Activated T-cell treated with anti-CD3 and anti-CD28 coated beads for 4 hours (primary cell): ENCODE results near the gene SLC13A3.

Source experiments
- DNase-seq: peaks from one replicate; pipeline ENCODE4 v3.0.0-alpha.2; 2020

The SLC13A3 gene

DNA sequence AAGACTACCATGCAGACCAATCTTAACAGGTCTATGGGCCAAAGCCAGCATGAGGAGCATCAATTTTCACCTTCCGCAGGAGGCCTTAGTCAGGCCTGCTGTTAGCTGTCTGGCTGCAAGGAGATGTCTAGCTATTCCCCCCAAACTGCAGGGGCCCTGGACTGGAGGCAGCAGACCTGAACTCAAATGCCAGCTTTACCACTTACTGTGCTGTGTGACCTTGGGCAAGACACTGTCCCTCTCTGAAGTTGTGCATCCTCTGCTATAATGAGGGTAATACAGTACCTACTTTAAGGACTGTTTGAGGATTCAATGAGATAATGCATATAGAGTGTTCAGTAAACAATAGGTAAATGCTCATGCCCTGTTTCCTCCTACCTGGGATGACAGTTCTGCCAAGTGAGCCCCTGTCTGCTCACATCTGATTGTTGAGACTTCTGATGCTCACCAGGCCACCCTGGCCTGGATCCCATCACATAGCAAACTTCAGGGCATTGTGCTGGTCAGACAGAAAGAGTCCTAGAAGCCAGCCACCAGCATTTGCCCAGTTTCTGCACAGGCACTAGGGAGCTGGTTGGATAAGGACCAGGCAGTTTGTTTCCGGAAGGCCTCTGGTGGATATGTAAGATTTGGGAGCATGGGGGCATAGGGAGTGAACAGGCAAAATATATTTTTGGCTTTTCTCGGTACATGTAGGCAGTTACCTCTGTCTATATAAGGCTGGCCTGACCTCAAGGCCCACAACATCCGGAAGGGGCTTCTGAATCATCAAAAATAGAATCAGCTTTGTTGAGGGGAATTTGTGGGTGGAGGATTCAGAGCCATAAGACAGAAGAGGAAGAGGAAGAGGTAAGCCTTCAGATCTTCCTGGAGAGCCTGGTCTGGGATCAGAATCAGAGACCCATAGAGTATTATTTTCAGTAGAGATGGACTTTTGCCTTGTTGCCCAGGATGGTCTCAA is 98.5 kb downstream of the SLC13A3 start:
- peak; percentile 8 for DNase-seq

DNA sequence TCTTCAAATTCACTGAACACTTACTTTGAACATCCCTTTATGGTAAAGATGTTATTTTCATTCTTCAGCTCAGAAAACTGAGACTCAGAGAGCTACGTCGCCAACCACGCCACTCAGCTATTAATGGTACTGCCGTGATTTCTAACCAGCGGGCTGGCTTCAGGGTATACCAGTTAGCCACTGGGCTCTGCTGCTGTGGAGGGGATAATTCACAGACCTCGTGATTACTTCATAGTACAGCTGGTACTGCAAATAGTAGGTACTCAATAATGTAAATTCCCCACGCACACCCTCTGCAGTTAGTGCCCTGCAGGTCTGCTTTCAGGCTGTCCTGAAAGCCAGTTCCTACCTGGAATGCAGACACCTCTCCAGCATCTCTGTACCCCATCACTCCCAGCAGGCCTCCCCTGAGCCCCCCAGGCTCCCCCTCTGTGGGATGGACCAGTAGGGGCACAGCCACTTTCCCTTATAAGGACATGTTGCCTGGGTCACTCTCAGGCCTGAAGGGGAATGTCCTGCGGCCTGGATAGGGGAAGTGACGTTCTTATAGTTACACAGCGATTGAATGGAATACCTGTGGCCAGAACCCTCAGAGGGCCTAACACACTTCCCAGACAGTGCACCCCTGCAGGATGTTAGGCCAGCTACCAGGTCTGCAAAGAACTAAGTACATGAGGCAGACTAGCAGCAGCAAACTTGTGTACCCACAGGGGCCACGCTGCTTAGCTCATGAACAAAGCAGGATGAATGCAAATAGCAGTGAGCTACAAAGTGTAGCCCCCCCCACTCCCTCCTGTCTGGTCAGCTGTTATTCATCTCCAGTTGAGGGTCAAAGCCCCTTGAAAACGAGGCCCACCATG is 99.5 kb downstream of the SLC13A3 start:
- DNase-seq = no peak

- no peak for DNase-seq
Measured at GRCh38 chr20:46550461-46550860, 100.8 kb downstream of the SLC13A3 start, which contains the start of gene OCSTAMP. TSS of gene OCSTAMP (minus strand) at chr20:46550654. CDS start at chr20:46550560, 94 bp downstream.

DNA sequence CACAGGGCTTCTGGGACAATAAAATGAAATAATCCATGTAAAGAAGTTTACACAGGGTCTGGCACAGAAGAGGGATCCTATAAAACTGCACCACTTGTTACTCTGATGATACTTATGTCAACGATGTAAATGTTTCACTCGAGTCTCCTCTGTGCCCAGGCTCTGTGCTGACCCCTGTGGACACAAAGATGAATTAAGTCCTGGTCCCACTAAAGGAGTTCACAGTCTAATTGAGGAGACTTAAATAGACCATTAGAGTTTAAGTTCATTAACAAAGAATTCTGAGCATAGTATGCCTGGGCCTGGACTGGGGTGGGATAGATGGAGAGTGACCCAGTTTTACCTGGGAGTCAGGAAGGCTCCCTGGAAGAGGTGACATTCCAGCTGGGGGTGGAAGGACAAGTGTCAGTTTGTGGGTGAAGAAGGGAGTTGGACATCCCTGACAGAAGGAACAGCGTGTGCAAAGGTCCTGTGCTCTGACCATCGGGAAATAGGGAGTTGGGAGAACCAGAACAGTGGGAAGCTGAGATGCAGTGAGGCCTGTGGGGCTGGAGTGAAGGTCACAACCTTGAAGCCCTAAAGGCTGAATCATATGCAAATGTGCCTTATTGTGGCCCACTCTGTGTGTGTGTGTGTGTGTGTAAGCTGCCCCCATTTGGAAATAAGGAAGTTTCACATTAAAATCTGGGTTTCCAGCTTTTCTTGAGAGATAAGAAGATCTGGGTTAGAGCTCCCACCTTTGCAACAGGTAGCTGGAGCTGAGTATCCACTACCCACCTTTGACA is 101.9 kb downstream of the SLC13A3 start:
- no peak for DNase-seq

GRCh38 chr20:46548688-46549087 is 102.6 kb downstream of the SLC13A3 start:
- no peak for DNase-seq

- no peak for DNase-seq
Measured at GRCh38 chr20:46547995-46548394, 103.3 kb downstream of the SLC13A3 start.

- DNase-seq = no peak
Measured at GRCh38 chr20:46546936-46547335, 104.3 kb downstream of the SLC13A3 start.

DNA sequence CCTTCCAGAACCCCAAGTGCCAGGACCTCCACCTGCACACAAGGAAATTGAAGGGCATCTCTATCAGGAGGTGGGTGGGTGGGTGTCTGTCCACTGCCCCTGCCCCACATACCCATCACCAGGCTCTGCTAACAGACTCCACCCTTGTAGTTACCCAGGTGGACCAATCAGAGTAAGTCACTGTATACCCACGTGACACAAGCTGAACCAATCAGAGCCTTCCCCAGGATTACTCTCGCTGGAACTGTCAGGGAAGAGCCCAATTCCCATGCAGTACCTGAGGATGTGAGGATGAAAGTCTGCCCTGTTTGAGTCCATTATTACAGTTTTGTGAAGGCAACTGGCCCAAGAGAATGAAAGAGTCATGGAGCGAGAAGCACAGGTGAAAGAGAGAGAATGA is 105.0 kb downstream of the SLC13A3 start:
- DNase-seq = no peak

- DNase-seq = no peak
Measured at GRCh38 chr20:46545827-46546138, 105.5 kb downstream of the SLC13A3 start.

GRCh38 chr20:46545077-46545826 is 106.0 kb downstream of the SLC13A3 start:
- no peak for DNase-seq

DNA sequence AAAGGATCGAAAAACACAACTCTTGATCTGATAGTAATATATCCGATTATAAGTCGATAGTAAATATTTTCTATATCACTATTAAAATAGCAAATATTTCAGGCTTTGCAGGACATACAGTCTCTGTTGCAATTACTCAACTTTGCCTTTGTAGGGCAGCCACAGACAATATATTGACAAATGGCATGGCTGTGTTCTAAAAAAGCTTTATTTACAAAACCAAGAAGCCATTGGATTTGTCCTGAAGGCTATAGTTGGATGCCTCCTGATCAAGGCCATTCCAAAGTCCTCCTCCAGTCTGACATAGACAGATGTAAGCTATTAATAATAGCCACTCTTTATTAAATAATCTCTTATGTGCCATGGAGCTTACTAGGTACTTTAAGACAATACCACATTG is 106.7 kb downstream of the SLC13A3 start:
- DNase-seq = no peak

DNA sequence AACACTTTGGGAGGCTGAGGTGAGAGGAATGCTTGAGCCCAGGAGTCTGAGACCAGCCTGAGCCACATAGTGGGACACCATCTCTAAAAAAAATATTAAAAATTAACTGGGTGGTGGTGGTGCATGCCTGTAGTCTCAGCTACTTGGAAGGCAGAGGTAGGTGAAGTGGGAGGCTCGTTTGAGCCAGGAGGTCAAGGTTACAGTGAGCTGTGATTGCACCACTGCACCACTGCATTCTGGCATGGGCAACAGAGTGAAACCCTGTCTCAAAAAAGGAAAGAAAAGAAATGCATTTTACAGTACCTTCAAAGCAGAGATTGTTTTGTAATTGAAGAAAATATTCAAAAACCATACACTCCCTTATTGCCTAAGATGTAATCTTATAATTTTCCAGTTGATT is 107.3 kb downstream of the SLC13A3 start:
- no peak for DNase-seq

DNA sequence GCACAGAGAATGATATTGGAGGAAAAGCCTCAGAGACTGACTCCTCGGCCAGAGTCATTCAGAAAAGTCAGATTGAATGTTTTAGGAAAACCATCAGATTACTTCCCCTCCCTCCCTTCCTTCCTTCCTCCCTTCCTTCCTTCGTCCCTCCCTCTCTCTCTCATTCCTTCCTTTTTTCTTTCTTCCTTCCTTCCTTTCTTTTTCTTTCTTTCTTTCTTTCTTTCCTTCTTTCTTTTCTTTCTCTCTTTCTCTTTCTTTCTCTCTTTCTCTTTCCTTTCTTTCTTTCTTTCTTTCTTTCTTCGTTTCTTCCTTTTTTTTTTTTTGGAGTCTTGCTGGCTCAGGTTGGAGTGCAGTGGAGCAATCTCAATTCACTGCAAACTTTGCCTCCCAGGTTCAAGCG is 108.2 kb downstream of the SLC13A3 start:
- no peak for DNase-seq

DNA sequence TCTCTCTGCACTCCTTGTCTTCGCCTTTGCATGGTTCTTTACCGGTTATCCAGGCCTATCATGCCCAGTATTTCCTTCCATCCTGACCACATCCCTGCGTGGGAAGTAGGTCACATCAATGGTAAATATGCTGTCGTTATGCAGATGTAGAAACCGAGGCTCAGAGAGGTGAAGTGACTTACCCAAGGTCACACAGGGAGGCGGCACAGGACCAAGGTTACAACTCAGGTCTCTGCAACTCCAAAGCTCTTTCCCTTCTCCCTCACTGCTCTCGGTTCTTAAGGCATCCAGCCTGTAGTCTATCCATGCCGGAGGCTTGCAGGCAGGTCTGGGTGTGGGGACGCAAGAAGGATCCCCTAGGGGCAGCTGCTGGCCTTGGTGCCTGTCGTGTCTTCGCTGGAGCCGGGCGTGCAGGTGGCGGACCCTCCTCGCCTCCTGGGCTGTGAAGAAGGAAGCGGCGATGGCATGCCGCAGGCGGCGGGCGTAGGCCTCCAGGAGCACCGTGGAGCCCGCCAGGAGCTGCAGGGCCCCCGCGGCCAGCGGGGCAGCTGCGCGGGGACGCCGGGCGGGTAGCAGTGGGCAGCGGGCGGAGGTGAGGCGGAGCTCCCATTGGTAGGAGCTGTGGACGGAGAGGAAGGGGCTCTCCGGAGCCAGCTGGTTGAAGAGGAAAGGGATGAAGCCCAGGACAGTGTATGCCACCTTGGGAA is 109.9 kb downstream of the SLC13A3 start:
- DNase-seq = no peak

DNA sequence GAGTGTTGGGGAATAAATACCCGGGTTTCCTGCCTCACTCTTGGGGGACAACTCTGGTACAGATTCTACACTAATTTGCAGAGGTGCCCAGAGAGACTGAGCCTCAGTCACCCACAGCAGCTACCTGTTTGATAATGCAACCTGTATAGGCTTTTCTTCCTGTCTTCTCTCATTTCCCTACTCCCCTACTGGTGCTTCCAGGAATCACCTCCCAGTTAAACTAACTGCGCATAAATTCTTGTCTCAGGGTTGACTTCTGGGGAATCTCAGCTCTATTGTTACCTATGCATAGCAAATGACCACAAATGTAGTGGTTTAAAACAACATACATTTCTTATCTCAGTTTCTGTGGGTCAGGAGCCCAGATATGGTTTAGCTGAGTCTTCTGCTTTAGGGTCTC is 112.1 kb downstream of the SLC13A3 start:
- no peak for DNase-seq

DNA sequence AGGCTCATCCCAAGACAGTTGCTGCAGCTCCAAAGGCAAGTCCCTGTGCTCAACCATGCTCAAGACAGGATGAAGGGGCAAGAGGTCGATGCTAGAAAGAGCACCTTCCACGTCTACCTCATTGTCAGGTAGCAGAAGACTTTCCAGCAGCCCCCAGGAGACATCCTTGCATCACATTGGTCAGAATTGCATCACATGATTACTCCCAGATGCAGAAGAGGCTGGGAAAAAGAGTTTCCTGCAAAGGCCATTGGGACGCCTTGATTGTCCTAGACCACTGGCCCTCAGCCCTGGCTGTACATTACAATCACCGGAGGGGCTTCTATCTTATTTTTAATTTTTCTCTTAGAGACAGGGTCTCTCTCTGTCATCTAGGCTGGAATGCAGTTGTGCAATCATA is 120.6 kb downstream of the SLC13A3 start:
- DNase-seq = no peak

DNA sequence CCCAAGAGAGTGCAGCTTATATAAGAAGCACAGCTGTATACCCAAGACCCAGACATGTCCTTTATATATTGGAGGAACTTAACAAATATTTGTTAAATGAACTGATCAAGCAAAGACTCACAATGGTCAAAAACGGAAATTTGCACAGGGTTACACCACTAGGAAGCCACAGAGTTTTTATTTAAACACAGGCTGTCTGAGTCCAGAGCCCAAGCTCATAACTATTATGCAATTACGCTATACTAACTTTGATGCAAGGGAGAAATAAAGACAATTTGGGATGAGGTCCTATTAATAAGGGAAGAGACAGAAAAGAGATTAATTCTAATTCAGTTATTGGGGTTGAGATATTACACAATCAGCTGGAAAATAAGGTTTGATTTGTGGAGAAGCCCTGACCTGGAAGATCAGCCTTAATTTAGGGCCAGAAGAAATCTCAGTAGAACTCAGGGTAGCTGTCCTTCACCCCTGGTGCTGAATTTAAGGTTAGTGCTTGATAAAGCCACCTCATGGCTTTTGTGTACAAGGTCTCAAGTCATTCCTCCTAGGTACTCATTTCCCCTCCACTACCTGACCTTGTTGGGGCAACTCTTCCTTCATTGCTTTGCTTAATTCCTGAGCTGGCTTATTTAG is 127.4 kb downstream of the SLC13A3 start:
- no peak for DNase-seq

- DNase-seq = no peak
Measured at GRCh38 chr20:46523108-46523507, 128.2 kb downstream of the SLC13A3 start.

GRCh38 chr20:46520976-46521579 is 130.2 kb downstream of the SLC13A3 start:
- peak; percentile 8 for DNase-seq

DNA sequence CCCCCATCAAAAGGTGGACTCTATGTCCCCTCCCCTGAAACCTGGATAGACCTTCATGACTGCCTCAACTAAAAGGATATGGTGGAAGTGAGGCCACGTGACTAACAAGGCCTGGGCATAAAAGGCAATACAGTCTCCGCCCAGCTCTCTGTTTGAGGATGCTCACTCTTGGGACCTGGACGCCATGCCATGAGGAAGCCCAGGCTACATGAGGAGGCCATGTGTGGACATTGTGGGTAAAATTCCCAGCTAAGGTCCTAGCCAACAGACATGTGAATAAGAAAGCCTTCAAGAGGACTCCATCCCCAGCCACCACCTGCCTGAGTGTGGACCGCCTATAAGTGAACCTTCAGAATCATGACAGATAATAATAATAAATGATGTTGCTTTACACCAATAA is 130.7 kb downstream of the SLC13A3 start:
- no peak for DNase-seq
